NCI-H1105 (cell line): Measurements from ENCODE around the gene DERA.
A peak's percentile ranks its signal among the peaks of the same experiment; 100 is the strongest.
"Not testable (repeated sequence)": the region's sequence is repeated elsewhere in the genome, so short reads cannot be mapped to it uniquely, and the experiment has no call there.

ENCODE experiments used
- DNase-seq: peaks from one replicate; lab custom pipeline; 2025; lab: John Stamatoyannopoulos, UW

The DERA gene

DNA sequence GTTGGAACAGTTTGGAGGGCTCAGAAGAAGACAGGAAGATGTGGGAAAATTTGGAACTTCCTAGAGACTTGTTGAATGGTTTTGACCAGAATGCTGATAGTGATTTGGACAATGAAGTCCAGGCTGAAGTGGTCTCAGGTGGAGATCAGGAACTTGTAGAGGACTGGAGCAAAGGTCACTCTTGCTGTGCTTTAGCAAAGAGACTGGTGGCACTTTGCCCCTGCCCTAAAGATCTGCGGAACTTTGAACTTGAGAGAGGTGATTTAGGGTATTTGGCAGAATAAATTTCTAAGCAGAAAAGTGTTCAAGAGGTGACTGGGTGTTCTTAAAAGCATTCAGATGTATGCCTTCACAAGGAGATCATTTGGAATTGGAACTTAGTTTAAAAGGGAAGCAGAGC lies 102.6 kb downstream of the DERA start:
- not testable (repeated sequence) for DNase-seq

DNA sequence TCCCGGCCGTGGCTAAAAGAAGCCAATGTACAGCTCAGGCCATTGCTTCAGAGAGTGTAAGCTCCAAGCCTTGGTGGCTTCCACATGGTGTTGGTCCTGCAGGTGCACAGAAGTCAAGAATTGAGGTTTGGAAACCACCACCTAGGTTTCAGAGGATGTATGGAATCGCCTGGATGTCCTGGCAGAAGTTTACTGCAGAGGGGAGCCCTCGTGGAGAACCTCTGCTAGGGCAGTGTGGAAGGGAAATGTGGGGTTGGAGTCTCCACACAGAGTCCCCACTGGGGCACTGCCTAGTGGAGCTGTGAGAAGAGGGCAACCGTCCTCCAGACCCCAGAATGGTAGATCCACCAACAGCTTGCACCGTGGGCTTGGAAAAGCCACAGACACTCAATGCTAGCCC lies 103.3 kb downstream of the DERA start:
- not testable (repeated sequence) for DNase-seq

DNA sequence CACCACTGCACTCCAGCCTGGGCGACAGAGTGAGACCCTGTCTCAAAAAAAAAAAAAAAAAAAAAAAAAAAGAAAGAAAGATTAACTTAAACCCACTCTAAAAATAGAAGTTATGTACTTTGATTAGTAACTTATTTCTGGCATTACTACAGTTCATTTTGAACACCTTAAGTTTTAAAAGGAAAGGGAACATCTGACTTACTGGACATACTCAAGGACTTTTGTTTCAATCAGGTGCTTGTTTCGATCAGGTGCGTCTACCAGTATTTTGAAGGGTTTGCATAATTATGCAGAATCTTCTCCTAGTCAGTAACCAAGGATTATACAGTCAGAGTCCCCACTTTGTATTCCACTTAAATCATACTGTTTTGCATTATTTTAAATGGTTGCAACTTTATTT lies 105.6 kb downstream of the DERA start:
- DNase-seq, result no peak

DNA sequence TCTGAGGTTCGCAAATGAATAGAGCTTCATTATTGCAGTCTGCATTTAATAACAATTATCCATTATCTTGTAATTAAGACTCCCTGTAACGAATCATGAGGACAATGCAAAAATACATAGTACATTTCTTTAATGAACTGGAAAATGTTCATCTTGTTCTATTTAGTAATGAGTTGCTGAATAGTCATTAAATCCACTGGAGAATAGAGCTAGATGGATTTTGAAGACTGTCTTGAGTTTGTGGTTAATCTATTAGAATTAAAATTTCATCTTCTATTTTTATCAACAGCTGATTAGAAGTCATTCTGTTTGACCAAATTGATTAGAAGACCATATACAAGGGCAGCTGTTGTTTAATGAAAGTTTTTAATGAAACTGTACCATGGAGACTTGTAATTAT lies 107.2 kb downstream of the DERA start:
- no peak for DNase-seq

DNA sequence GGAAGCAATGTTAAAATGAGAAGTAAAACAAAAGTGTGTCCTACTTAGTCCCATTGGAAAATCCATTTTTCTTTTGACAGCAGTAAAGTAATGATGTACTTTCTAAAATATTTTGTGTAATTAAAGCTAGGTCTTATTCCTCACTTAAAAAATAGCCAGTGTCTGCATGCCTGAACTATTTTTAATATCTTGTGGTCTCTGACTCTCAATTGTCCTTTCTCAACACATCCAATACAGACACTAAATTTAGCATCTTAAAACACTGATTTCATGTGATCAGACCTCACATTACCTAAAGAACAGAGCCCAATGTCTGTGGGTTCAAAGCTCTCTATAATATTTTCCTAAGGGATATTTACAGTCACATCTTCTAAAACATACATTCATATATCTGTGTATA lies 108.0 kb downstream of the DERA start:
- DNase-seq, result no peak

DNA sequence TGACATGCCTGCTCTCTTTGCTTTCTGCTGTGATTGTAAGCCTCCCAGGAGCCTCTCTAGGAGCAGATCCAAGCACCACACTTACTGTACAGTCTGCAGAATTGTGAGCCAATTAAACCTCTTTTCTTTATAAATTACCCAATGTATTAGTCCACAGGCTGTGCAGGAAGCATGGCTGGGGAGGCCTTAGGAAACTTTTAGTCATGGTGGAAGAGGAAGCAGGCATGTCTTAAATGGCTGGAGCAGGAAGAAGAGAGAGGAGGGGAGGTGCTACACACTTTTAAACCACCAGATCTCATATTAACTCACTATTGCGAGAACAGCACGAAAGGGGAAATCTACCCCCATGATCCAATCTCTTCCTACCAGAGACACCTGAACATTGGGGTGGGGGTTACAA lies 108.9 kb downstream of the DERA start:
- no peak for DNase-seq

DNA sequence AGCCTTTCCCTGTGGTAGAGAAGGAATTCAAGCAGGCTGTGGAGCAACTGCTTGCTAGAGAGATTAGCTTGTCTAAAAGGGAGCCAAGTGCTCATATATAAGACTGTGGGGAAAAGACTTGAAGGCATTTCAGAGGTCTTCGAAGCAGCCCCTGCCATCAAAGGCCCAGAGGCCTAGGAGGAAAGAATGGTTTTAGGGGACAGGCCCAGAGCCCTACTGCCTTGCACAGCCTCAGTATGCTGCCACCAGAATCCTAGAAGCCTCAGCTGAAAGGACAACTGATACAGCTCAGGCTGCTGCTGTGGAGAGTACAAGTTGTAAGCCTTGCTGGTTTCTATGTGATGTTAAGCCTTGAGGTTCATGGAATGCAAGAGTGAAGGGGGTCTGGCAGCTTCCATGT lies 109.9 kb downstream of the DERA start:
- no peak for DNase-seq

DNA sequence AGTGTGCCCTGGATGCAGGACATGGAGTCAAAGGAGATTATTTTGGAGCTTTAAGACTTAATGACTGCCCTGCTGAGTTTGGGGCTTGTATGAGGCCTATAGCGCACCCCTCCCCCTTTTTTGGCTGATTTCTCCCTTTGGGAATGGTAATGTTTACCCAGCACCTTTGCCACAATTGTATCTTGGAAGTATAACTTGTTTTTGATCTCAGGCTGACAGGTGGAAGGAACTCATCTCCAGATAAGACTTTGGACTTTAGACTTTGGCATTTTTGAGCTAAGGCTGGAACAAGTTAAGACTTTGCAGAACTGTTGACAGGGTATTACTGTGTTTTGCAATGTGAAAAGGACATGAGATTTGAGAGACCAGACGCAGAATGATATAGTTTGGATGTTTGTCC lies 110.5 kb downstream of the DERA start:
- no peak for DNase-seq

DNA sequence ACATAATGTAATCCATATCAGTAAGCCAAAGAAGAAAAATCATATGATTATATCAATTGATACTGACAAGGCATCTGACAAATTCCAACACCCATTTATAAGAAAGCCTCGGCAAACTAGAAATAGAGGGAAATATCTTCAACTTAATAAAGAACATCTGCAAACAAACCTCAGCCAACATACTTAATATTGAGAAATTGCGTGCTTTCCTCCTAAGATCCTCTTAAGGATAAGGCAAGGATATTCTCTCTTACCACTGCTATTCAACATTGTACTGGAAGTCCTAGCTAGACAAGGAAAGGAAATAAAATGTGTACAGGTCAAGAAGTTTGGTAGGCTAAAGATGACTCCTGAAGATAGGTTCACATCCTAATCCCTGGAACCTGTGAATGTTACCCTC lies 115.9 kb downstream of the DERA start:
- DNase-seq, result no peak

DNA sequence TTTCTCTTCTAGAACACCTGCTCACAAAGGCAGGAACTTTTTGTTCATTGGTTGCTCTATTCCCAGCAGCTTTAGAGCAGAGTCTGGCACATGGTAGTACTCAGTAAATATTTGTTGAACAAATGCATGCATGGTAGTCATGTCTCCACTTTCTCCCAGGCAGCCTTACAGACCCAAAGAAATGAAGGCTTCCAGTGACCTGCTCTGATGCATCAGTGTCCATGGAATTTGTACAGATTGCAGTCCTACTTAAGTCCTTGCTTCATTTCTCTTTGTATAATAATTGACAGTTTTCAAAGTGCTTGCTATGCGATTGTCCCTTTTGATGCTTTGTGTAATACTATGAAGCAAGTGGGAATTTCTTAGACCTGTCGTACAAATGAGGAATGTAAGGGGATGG lies 119.6 kb downstream of the DERA start:
- peak; percentile 24 for DNase-seq

DNA sequence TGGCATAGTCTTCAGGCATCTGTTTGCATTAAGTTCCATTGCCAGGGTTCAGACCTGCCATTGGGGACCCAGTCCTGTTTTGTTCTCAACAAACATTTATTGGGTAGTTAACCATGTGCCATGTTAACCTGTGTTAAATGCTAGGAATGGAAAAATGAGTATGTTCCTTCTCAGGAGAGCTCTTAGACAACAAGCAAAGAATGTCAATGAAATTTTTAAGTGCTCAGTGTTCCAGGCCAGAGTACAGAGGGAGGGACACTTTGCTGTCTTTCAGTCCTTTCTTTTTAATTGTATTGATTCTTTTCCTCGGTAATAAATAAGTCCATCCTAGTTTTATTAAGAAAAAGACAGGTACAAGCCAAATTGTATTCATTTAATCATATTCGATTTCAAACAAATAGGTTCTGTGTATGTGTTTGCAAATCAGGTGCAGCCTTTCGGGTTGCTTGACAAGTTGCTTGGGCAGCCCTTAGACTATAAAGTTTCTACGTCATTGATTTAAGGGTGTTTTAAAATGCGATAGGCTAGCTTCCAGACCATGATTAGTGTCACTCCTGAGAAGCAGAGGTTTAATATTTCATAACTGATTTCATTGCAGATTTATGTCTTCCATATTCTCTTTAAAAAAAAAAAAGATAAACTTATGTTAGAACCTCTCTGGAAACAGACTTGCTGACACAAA lies 123.1 kb downstream of the DERA start:
- DNase-seq, result no peak

DNA sequence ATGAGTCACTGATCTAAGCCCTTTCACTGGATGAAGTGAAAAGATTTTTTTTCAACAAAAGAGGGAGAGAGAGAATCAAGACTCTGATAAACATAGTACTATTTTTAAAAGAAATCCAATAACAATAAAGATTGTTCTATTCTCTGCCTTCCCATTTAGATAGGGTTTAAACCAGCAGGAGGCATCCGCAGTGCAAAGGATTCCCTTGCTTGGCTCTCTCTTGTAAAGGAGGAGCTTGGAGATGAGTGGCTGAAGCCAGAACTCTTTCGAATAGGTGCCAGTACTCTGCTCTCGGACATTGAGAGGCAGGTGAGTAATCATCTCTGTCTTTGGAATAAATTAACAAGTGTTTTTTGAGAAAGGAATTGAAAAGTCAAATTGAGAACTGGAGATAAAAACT lies 124.9 kb downstream of the DERA start:
- DNase-seq, result no peak

DNA sequence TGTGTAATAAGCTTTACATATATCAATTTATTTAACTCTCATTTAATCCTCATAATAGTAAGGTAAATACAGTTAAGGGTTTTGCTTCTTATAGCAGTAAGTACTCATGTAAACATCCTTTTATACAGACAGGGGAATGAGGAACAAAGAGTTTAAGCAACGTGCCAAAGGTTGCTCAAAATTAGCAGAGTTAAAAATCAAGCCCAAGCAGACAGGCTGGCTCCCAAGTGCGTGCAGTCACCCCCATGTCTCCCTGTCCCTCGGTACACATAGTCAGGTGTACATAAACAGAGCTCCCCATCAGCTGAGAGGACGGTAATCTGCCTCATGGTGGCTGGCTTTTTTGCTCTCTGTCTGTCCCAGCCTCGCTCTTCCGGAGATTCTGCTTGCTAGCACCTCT lies 126.4 kb downstream of the DERA start:
- no peak for DNase-seq

DNA sequence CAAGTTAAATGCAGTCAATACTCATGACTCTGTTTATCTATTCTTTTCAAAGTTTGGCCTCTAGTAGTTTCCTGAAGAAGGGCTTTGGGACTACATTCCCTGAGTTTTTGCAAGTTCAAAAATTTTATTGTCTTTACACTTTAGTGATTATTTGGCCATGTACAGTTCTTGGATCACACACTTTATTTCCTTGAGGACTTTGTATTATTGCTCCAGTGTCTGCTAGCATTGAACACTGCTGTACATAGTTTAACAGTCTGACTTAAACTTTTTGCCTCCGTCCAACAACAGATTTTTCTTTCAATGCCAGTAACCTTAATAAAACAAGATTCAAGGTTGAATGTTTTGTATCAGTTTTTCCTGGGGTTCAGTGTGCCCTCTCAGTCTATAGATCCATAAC lies 132.3 kb downstream of the DERA start:
- no peak for DNase-seq

DNA sequence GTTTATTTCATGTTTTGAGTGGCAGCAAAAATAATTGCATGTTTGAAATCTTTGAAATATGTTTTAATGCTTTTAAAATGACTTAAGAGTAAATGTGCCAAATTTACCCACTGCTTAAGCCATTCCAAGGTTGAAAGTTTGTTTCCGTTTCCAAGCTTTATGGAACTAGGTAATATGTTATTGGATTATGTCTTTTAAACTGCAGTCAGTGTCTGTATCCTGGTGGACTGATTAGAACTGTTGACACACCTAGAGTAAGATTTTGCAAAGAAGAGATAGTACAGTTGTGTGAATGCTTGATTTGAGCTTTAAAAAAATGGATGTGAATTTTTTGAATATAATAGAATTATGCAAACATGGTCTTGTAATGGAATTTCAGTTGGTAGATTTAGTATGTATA lies 135.1 kb downstream of the DERA start:
- no peak for DNase-seq

DNA sequence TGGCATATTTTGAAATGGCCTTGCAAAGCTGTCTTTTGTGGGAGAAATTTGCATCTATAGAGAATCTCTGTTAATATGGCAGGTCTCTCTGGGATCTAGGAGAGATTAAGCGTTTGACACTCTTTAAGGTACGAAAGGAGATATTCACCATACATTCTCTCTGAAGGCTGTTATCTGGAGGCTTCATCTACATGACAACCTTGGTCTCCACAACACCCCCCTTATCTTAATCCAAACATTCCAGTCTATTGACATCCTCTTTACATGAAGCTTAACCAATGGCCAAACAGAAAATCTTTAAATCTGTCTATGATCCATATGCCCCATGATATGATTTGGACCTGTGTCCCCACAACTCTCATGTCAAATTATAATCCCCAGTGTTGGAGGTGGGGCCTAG lies 137.4 kb downstream of the DERA start:
- no peak for DNase-seq

DNA sequence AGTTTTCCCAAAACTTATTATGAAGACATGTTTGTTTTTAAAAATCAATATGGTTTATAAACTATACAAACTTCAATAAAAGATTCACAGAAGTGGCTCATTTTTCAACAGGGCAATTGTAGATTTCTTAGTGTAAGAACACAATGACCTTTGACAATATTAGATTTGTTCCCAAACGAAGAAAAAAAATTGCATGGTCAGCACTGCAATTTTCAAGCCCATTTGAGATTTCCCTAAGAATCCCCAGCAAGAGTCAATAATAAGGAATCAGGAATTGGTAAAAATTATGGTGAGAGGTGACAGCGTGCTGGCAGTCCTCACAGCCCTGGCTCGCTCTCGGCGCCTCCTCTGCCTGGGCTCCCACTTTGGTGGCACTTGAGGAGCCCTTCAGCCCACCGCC lies 145.8 kb downstream of the DERA start:
- no peak for DNase-seq

DNA sequence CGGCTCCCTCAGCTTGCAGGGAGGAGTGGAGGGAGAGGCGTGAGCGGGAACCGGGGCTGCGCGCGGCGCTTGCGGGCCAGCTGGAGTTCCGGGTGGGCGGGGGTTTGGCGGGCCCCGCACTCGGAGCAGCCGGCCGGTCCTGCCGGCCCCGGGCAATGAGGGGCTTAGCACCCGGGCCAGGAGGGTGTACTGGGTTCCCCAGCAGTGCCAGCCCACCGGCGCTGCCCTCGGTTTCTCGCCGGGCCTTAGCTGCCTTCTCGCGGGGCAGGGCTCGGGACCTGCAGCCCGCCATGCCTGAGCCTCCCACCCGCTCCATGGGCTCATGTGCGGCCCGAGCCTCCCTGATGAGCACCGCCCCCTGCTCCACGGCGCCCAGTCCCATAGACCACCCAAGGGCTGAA lies 146.2 kb downstream of the DERA start:
- DNase-seq, result not testable (repeated sequence)

DNA sequence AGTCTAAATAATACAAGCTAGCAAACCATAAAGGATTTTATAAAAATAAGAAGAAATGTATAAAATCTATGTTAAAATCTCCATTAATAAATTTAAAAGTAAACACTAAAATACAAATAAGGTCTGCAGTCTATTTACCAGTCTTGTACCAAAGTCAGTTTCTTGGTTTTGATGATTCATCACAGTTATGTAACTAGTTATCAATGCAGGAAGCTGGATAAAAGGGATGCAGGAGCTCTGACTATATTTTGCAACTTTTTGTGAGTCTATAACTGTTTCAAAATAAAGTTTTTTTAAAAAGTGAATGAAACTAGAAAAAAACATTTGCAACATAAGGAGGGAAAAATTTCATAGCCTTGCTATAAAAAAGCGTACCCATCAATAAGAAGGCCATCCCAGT lies 151.5 kb downstream of the DERA start:
- no peak for DNase-seq

DNA sequence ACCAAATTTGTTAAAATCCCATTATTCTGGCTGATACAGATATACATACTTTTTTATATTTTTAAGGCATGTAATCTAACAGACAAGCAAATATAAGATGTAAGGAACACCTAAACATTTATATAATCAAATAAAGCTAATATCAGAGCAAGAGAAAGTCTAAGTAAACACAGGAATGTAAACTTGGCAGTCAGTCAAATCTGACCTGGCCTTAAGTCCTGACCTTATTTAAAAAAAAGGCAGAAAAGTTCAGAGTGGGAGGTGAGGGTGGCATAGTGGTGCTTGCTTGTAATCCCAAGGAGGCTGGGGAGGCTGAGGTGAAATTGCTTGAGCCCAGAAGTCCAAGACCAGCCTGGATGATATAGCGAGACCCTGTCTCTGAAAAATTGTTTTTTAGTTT lies 152.6 kb downstream of the DERA start:
- DNase-seq, result no peak

DNA sequence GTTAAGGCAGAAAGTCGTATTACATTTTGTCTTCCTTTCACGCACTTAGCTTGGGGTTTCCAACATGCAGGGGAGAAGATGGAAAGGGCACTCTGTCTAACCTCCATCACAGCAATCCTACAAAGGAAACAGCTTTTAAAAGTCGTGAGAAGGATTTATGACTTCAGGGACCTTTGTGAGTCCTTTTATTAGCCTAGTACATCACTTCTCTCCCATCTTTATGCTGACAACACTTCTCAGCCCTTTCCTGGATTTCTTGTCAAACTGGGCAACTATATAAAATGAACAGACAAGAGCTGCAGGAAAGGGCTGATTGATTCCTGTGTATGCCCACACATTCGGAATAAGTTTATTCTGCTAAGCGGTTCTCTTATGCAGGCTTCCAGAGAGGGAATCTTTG lies 159.0 kb downstream of the DERA start:
- no peak for DNase-seq

DNA sequence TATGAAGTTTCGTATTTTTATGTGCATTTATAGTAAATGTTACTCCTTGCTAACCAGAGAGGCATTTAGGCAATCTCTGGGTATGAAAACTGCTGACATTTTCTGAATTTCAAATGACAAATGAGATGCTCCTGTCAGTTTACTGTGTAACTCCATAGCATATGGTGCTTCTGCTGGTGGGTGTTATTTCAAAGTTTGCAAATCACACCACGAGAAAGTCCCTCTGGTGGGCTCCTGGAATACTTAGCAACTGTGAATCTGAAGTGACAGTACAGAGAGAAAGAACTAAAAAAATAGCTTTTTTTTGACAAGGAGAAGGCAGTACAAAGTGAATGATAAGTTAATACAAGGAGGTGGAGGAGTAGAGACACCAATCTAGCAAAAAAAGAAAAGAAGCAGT lies 161.5 kb downstream of the DERA start:
- DNase-seq, result no peak

DNA sequence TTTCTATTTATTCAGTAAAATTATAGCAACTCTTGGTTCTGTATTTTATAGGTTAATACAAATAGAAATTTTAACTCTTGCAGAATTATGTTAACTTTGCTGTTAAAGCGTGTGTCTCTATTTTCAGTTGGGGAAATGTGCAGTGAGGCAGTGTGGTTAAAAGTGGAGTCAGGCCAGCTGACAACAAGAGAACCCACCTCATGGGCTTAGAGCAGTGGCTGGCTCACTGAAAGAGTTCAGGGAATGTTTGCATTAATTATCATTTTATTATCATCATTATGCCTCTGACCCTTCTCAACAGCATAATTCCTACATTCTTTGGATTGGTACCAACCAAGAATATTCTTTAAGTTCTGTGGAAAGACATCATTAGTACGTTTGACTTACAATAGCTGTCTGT lies 163.8 kb downstream of the DERA start:
- no peak for DNase-seq

DNA sequence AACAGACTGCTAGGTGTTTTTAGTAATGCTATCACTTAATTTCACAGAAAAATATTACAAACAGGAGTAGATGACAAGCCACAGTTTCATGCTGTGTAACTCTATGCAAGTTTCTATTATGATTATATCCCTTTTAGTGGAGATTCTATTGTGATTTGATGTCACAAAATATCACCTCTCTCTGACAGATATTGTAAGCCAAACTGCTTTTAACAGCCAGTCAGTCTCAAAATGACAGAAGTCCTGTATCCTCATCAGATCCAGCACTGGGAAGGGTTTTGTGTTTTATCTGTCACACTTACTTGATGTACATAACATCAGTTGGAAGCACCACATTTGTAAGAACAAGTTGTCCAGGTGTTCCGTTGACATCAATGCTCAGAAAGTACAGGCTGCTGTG lies 164.8 kb downstream of the DERA start:
- DNase-seq, result no peak

DNA sequence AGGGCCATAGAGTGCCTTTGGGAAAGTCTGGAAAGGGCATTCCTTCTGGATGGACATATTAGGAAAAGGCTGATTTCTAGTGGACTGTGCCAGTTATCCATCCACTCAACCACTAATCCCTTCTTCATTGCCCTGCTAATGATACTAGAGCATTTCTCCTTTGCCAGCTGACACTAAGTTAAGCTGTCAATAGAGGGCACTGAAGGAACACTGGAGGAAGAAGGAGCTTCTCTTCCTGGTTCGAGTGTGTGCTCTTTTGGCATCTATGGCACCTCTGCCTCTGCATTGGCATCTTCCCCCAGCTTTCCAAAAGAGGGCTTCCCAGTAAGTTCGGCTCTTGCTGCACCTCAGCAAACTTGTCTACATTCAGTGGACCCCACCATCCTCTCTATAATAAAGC lies 165.4 kb downstream of the DERA start:
- peak; percentile 57 for DNase-seq
